Measurements from ENCODE around the gene TMEM182. TPM values are rescaled to one million over a fixed set of nuclear protein-coding genes. Genes with fewer than 3 reads are reported as not detected.

The TMEM182 gene
- total and polyA plus RNA-seq, 2 of the 4 experiments (the other 2 are of a cell fraction): 1.3 to 1.4 TPM

GRCh38 chr2:102803897-102804217 lies 42.0 kb downstream of the TMEM182 start:
- no peak overlapping the region for H3K4me3 ChIP-seq (ENCODE audit: insufficient read depth, low read depth, low read length)
- H2AK5ac ChIP-seq (ENCODE audit: low read depth, low read length): no peak overlapping the region
- H2BK120ac ChIP-seq (ENCODE audit: low read depth, low read length): no peak overlapping the region
- no peaks in the 10 kb centered on the region for H3K4me1 ChIP-seq (ENCODE audit: control insufficient read depth, insufficient read depth, low read length)
- no peak overlapping the region for H4K91ac ChIP-seq (ENCODE audit: insufficient read depth, low read depth, low read length)
- TF ChIP-seq RCOR1 (IDR thresholded peaks at IDR 0.05; ENCODE audit: insufficient replicate concordance, low read length): no peak
- TF ChIP-seq CTCF (conservative IDR thresholded peaks at IDR 0.05; ENCODE audit: low read depth, low read length): no peak
- no peak for TF ChIP-seq CHD1 (IDR thresholded peaks at IDR 0.05; ENCODE audit: low read depth, low read length)
- no peak for TF ChIP-seq SMC3 (IDR thresholded peaks at IDR 0.05; ENCODE audit: low read depth, low read length)
- TF ChIP-seq NFE2L2 (IDR thresholded peaks at IDR 0.05; ENCODE audit: low read depth, low read length): no peak
- TF ChIP-seq BHLHE40 (IDR thresholded peaks at IDR 0.05; ENCODE audit: low read depth, low read length): no peak
- H3K14ac ChIP-seq (replicated peaks; ENCODE audit: low read depth, low read length): no peak overlapping the region
- no peaks in the 10 kb centered on the region for H3K79me1 ChIP-seq (ENCODE audit: low read depth in 1 of 2, low read length in 2 of 2)
- H3K4ac ChIP-seq (ENCODE audit: low read depth, low read length): no peak overlapping the region
- dilution Hi-C loops (cut with HindIII; ENCODE audit: low sequenced_read_pairs, unreplicated experiment): no loop called here
- 100% methylated on average over 1 of the region's 5 CpGs; no CpG with 5 or more reads in 1 of the 2 experiments for WGBS, 2 experiments (ENCODE audit: extremely low coverage in 2 of 2, insufficient read length in 1 of 2)
- no peak overlapping the region for H3K56ac ChIP-seq (ENCODE audit: extremely low read depth, insufficient read depth, low read length)
- no peak for DNase-seq
- H4K8ac ChIP-seq (ENCODE audit: low read depth in 2 of 2, low read length in 2 of 2): no peak overlapping the region
- peaks cover 13% of the 10 kb centered on the region for H3K9me3 ChIP-seq (ENCODE audit: control insufficient read depth, insufficient read depth, low read length)
- ATAC-seq (ENCODE audit: low read depth): no peak
- no peak overlapping the region for H4K5ac ChIP-seq (ENCODE audit: low read depth, low read length)
- H3K4me2 ChIP-seq (ENCODE audit: low read depth, low read length): no peak overlapping the region
- H2BK20ac ChIP-seq (ENCODE audit: low read depth, low read length): no peak overlapping the region
- no peak overlapping the region for H2AFZ ChIP-seq (replicated peaks; ENCODE audit: low read length, poor library complexity)
- no peaks in the 10 kb centered on the region for H3K27me3 ChIP-seq (ENCODE audit: control insufficient read depth, insufficient read depth, low read length)
- no peak overlapping the region for H3K23ac ChIP-seq (ENCODE audit: low read depth, low read length)
- H3K27ac ChIP-seq (ENCODE audit: insufficient read depth, low read length): no peak overlapping the region
- H4K20me1 ChIP-seq (ENCODE audit: insufficient read depth, low read length): no peaks in the 10 kb centered on the region
- intact Hi-C loops (cut with micrococcal nuclease): no loop called here
- in situ Hi-C loops (cut with MboI; ENCODE audit: low sequenced_read_pairs): no loop called here
- no peak overlapping the region for H2BK15ac ChIP-seq (ENCODE audit: low read depth, low read length)
- ChIA-PET POLR2A (ENCODE audit: unreplicated experiment) (no interaction called here), CTCF (interaction anchor here (1.5 kb wide), 1 partner anchor 50 kb away, joined by 4 read pairs; no protein-coding TSS in a partner anchor)
- no peak overlapping the region for H2AK9ac ChIP-seq (replicated peaks; ENCODE audit: low read depth, low read length, poor library complexity)
- no TSS peak for BruUV-seq (replicated peaks)
- no peaks in the 10 kb centered on the region for H3K9me1 ChIP-seq (ENCODE audit: insufficient read depth, low read length)
- H3K9ac ChIP-seq (ENCODE audit: low read depth, low read length): no peak overlapping the region
- H3K36me3 ChIP-seq (ENCODE audit: control insufficient read depth, insufficient read depth, low read length): no peaks in the 10 kb centered on the region
- H2BK5ac ChIP-seq (ENCODE audit: low read depth, low read length, poor library complexity, severe bottlenecking): no peak overlapping the region
- no peak overlapping the region for H3K18ac ChIP-seq (ENCODE audit: low read depth, low read length)

All from IMR-90 (cell line).